IMR-90 (cell line): ENCODE results near the gene PEAK1. TPM values are rescaled to one million over a fixed set of nuclear protein-coding genes. Genes with fewer than 3 reads are reported as not detected.

ENCODE experiments used
- ATAC-seq: fragments of 200-7000 bp; cut with Tn5 transposase; 2 replicates; pipeline ENCODE4 v1.9.1; 2020; ENCODE audit warnings: low read depth, mild to moderate bottlenecking, moderate library complexity
- BruUV-seq: library from RNA; stranded (reverse); fragments of 400-500 nt; replicated peaks from 2 replicates; lab custom pipeline; 2021; lab: Mats Ljungman, UMichigan
- CTCF ChIA-PET: fragments of 300-600 bp; formaldehyde crosslinking; extraction: SDS; loops from one replicate; lab custom pipeline; 2021; ENCODE audit warnings: antibody characterized with exemption; lab: Yijun Ruan, JAX
- POLR2A ChIA-PET: fragments of 300-600 bp; sonication (Branson Sonifier 250); formaldehyde crosslinking; loops from one replicate; lab custom pipeline; 2022; ENCODE audit warnings: antibody characterized with exemption; ENCODE audit not compliant: unreplicated experiment; lab: Charles Lee
- DNase-seq: peaks from one replicate; pipeline ENCODE4 v3.0.0; 2013
- H2AFZ ChIP-seq: replicated peaks from 2 replicates; pipeline ENCODE3; 2013; ENCODE audit warnings: low read length, mild to moderate bottlenecking; ENCODE audit not compliant: poor library complexity
- H2AK5ac ChIP-seq: 2 replicates; pipeline ENCODE4 v1.6.1; 2013; ENCODE audit warnings: low read depth, low read length, inconsistent platforms
- H2AK9ac ChIP-seq: replicated peaks from 2 replicates; pipeline ENCODE3; 2013; ENCODE audit warnings: mild to moderate bottlenecking, low read depth, low read length, moderate library complexity; ENCODE audit not compliant: poor library complexity
- H2BK120ac ChIP-seq: 2 replicates; pipeline ENCODE4 v1.6.1; 2013; ENCODE audit warnings: low read depth, low read length, inconsistent platforms
- H2BK15ac ChIP-seq: 3 replicates; pipeline ENCODE4 v1.6.1; 2013; ENCODE audit warnings: low read depth, low read length, inconsistent platforms
- H2BK20ac ChIP-seq: 2 replicates; pipeline ENCODE4 v1.6.1; 2013; ENCODE audit warnings: low read depth, mild to moderate bottlenecking, inconsistent platforms, low read length, moderate library complexity
- H2BK5ac ChIP-seq: 2 replicates; pipeline ENCODE4 v1.6.1; 2013; ENCODE audit warnings: mild to moderate bottlenecking, low read depth, low read length, inconsistent platforms; ENCODE audit not compliant: poor library complexity, severe bottlenecking
- H3K14ac ChIP-seq: replicated peaks from 2 replicates; pipeline ENCODE4 v1.6.1; 2013; ENCODE audit warnings: low read depth, low read length, inconsistent platforms
- H3K18ac ChIP-seq: 2 replicates; pipeline ENCODE4 v1.6.1; 2013; ENCODE audit warnings: low read depth, low read length, control low read depth
- H3K23ac ChIP-seq: 2 replicates; pipeline ENCODE4 v1.6.1; 2013; ENCODE audit warnings: low read depth, low read length, inconsistent platforms
- H3K27ac ChIP-seq: 2 replicates; pipeline ENCODE4 v1.5.1; 2013; ENCODE audit warnings: mild to moderate bottlenecking, control low read depth, low read length; ENCODE audit not compliant: insufficient read depth
- H3K27me3 ChIP-seq: 2 replicates; pipeline ENCODE4 v1.6.1; 2013; ENCODE audit warnings: low read length; ENCODE audit not compliant: control insufficient read depth, insufficient read depth
- H3K36me3 ChIP-seq: 2 replicates; pipeline ENCODE4 v1.6.1; 2013; ENCODE audit warnings: low read length, mixed read lengths; ENCODE audit not compliant: control insufficient read depth, insufficient read depth
- H3K4ac ChIP-seq: 2 replicates; pipeline ENCODE4 v1.6.1; 2013; ENCODE audit warnings: low read depth, low read length, inconsistent platforms
- H3K4me1 ChIP-seq: 2 replicates; pipeline ENCODE4 v1.6.1; 2013; ENCODE audit warnings: low read length, mixed read lengths; ENCODE audit not compliant: control insufficient read depth, insufficient read depth
- H3K4me2 ChIP-seq: 2 replicates; pipeline ENCODE4 v1.6.1; 2013; ENCODE audit warnings: low read depth, mild to moderate bottlenecking, control low read depth, low read length, moderate library complexity
- H3K4me3 ChIP-seq: 2 replicates; pipeline ENCODE4 v1.5.1; 2013; ENCODE audit warnings: low read depth, mild to moderate bottlenecking, control low read depth, low read length, moderate library complexity; ENCODE audit not compliant: insufficient read depth
- H3K56ac ChIP-seq: 2 replicates; pipeline ENCODE4 v1.6.1; 2013; ENCODE audit warnings: low read length, inconsistent platforms; ENCODE audit not compliant: insufficient read depth; ENCODE audit errors: extremely low read depth
- H3K79me1 ChIP-seq, 2 experiments: 2 replicates each; pipeline ENCODE4 v1.6.1; 2013; ENCODE audit warnings: low read length in 2 of 2, inconsistent platforms in 1 of 2, low read depth in 1 of 2
- H3K9ac ChIP-seq: 2 replicates; pipeline ENCODE4 v1.6.1; 2013; ENCODE audit warnings: low read depth, low read length, control low read depth
- H3K9me1 ChIP-seq: 2 replicates; pipeline ENCODE4 v1.6.1; 2013; ENCODE audit warnings: low read length, inconsistent platforms; ENCODE audit not compliant: insufficient read depth
- H3K9me3 ChIP-seq: 2 replicates; pipeline ENCODE4 v1.6.1; 2013; ENCODE audit warnings: low read length; ENCODE audit not compliant: control insufficient read depth, insufficient read depth
- H4K20me1 ChIP-seq: 2 replicates; pipeline ENCODE4 v1.6.1; 2013; ENCODE audit warnings: low read length, inconsistent platforms; ENCODE audit not compliant: insufficient read depth
- H4K5ac ChIP-seq: 2 replicates; pipeline ENCODE4 v1.6.1; 2013; ENCODE audit warnings: mild to moderate bottlenecking, low read depth, low read length, control low read depth
- H4K8ac ChIP-seq, 2 experiments: 2 replicates each; pipeline ENCODE4 v1.6.1; 2013; ENCODE audit warnings: low read depth in 2 of 2, low read length in 2 of 2, control low read depth in 1 of 2, inconsistent platforms in 1 of 2
- H4K91ac ChIP-seq: 2 replicates; pipeline ENCODE4 v1.6.1; 2013; ENCODE audit warnings: low read depth, low read length, inconsistent platforms; ENCODE audit not compliant: insufficient read depth
- BHLHE40 ChIP-seq: fragments of 150-350 bp; IDR thresholded peaks from 2 replicates; pipeline ENCODE4 v1.6.1; 2016; ENCODE audit warnings: mild to moderate bottlenecking, low read depth, low read length
- CEBPB ChIP-seq: IDR thresholded peaks from 2 replicates; pipeline ENCODE4 v1.6.1; 2012; ENCODE audit warnings: low read depth, low read length, improper control_type of control experiment
- CHD1 ChIP-seq: IDR thresholded peaks from 2 replicates; pipeline ENCODE4 v1.6.1; 2012; ENCODE audit warnings: low read depth, low read length, improper control_type of control experiment
- FOS ChIP-seq: fragments of 150-350 bp; IDR thresholded peaks from 2 replicates; pipeline ENCODE4 v1.6.1; 2016; ENCODE audit warnings: low read depth, low read length
- MAFK ChIP-seq: IDR thresholded peaks from 2 replicates; pipeline ENCODE4 v1.6.1; 2012; ENCODE audit warnings: low read depth, low read length, improper control_type of control experiment
- MAZ ChIP-seq: IDR thresholded peaks from 2 replicates; pipeline ENCODE4 v1.6.1; 2012; ENCODE audit warnings: low read depth, mild to moderate bottlenecking, low read length, improper control_type of control experiment, moderate library complexity, borderline replicate concordance
- MXI1 ChIP-seq: IDR thresholded peaks from 2 replicates; pipeline ENCODE4 v1.6.1; 2012; ENCODE audit warnings: low read depth, mild to moderate bottlenecking, low read length, moderate library complexity, borderline replicate concordance
- NFE2L2 ChIP-seq: fragments of 150-350 bp; IDR thresholded peaks from 2 replicates; pipeline ENCODE4 v1.6.1; 2016; ENCODE audit warnings: low read depth, mild to moderate bottlenecking, low read length
- POLR2A ChIP-seq: IDR thresholded peaks from 2 replicates; pipeline ENCODE4 v1.6.1; 2012; ENCODE audit warnings: mild to moderate bottlenecking, low read depth, low read length
- RAD21 ChIP-seq: IDR thresholded peaks from 2 replicates; pipeline ENCODE4 v1.6.1; 2012; ENCODE audit warnings: low read length, improper control_type of control experiment
- RCOR1 ChIP-seq: IDR thresholded peaks from 2 replicates; pipeline ENCODE4 v1.6.1; 2012; ENCODE audit warnings: mild to moderate bottlenecking, low read length, improper control_type of control experiment; ENCODE audit not compliant: insufficient replicate concordance
- RFX5 ChIP-seq: IDR thresholded peaks from 2 replicates; pipeline ENCODE4 v1.8.0; 2012; ENCODE audit warnings: low read depth, mild to moderate bottlenecking, low read length, moderate library complexity
- SMC3 ChIP-seq: fragments of 150-350 bp; IDR thresholded peaks from 2 replicates; pipeline ENCODE4 v1.6.1; 2016; ENCODE audit warnings: low read depth, mild to moderate bottlenecking, antibody characterized with exemption, low read length, moderate library complexity
- USF2 ChIP-seq: fragments of 150-350 bp; IDR thresholded peaks from 2 replicates; pipeline ENCODE4 v1.6.1; 2017; ENCODE audit warnings: mild to moderate bottlenecking, antibody characterized with exemption, low read length, low read depth
- WGBS, 2 experiments: methylation state at CpG; one replicate each; pipeline versions ENCODE4 v1.1.5 to v1.1.7; 2013; ENCODE audit warnings: missing lambda C conversion rate in 2 of 2; ENCODE audit not compliant: insufficient read length in 1 of 2; ENCODE audit errors: extremely low coverage in 2 of 2; 5-methylcytosine and 5-hydroxymethylcytosine counted together
- dilution Hi-C: fragments of 300-500 bp; cut with HindIII; formaldehyde crosslinking; loops from one replicate; pipeline ENCODE4 v1.14.3; 2018; ENCODE audit warnings: low sequenced_read_pairs; ENCODE audit not compliant: unreplicated experiment
- in situ Hi-C: fragments of 300-500 bp; cut with MboI; formaldehyde crosslinking; loops from 3 replicates; pipeline ENCODE4 v1.14.3; 2019; ENCODE audit warnings: low sequenced_read_pairs, inconsistent platforms, mixed read lengths
- intact Hi-C: fragments of 100-400 bp; cut with micrococcal nuclease; formaldehyde crosslinking; loops from 2 replicates; pipeline ENCODE4 v1.10.0; 2022
- polyA plus RNA-seq, 3 experiments: library from polyadenylated mRNA; depleted of rRNA; stranded (reverse); fragments of >200 nt; gene quantifications; 2 replicates each; pipeline ENCODE4 v1.2.3, GENCODE V29; 2012; ENCODE audit warnings: low replicate concordance in 1 of 3
- total RNA-seq: library from RNA; depleted of rRNA; stranded (reverse); fragments of >200 nt; gene quantifications from 2 replicates; pipeline ENCODE4 v1.2.3, GENCODE V29; 2012
- TF ChIP-seq, protein P1 (sequence below): fragments of 150-350 bp; IDR thresholded peaks from 2 replicates; pipeline ENCODE4 v1.6.1; 2016; ENCODE audit warnings: low read depth, mild to moderate bottlenecking, low read length, moderate library complexity, borderline replicate concordance
- TF ChIP-seq, protein P2 (sequence below): conservative IDR thresholded peaks from 2 replicates; pipeline ENCODE4 v1.5.1; 2012; ENCODE audit warnings: mild to moderate bottlenecking, low read depth, low read length, improper control_type of control experiment

Gene PEAK1
- total and polyA plus RNA-seq, 2 of the 4 experiments (the other 2 are of a cell fraction): 21.5 to 43.9 TPM

GRCh38 chr15:77091097-77091496 lies 328.8 kb downstream of the PEAK1 start:
- CTCF ChIA-PET: no interaction called here
- no peak overlapping the region for H2BK15ac ChIP-seq
- no peaks in the 10 kb centered on the region for H4K20me1 ChIP-seq
- H3K9me3 ChIP-seq: no peaks in the 10 kb centered on the region
- H3K4me2 ChIP-seq: no peak overlapping the region
- no peak overlapping the region for H2BK5ac ChIP-seq
- no peak overlapping the region for H2BK120ac ChIP-seq
- H3K27ac ChIP-seq: no peak overlapping the region
- H3K27me3 ChIP-seq: no peaks in the 10 kb centered on the region
- no peak overlapping the region for H3K9ac ChIP-seq
- H3K4me1 ChIP-seq: no peaks in the 10 kb centered on the region
- no peak for TF ChIP-seq FOS
- no peak for TF ChIP-seq USF2
- no peak for TF ChIP-seq CHD1
- TF ChIP-seq BHLHE40: no peak
- no peak for TF ChIP-seq RFX5
- TF ChIP-seq POLR2A: no peak
- TF ChIP-seq, protein P1, sequence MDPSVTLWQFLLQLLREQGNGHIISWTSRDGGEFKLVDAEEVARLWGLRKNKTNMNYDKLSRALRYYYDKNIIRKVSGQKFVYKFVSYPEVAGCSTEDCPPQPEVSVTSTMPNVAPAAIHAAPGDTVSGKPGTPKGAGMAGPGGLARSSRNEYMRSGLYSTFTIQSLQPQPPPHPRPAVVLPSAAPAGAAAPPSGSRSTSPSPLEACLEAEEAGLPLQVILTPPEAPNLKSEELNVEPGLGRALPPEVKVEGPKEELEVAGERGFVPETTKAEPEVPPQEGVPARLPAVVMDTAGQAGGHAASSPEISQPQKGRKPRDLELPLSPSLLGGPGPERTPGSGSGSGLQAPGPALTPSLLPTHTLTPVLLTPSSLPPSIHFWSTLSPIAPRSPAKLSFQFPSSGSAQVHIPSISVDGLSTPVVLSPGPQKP: no peak
- TF ChIP-seq CEBPB: no peak
- TF ChIP-seq NFE2L2: no peak
- TF ChIP-seq, protein P2, sequence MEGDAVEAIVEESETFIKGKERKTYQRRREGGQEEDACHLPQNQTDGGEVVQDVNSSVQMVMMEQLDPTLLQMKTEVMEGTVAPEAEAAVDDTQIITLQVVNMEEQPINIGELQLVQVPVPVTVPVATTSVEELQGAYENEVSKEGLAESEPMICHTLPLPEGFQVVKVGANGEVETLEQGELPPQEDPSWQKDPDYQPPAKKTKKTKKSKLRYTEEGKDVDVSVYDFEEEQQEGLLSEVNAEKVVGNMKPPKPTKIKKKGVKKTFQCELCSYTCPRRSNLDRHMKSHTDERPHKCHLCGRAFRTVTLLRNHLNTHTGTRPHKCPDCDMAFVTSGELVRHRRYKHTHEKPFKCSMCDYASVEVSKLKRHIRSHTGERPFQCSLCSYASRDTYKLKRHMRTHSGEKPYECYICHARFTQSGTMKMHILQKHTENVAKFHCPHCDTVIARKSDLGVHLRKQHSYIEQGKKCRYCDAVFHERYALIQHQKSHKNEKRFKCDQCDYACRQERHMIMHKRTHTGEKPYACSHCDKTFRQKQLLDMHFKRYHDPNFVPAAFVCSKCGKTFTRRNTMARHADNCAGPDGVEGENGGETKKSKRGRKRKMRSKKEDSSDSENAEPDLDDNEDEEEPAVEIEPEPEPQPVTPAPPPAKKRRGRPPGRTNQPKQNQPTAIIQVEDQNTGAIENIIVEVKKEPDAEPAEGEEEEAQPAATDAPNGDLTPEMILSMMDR: no peak
- no peak for TF ChIP-seq SMC3
- TF ChIP-seq MAFK: no peak
- TF ChIP-seq MXI1: no peak
- TF ChIP-seq MAZ: no peak
- no peak for TF ChIP-seq RAD21
- no peak for TF ChIP-seq RCOR1
- no peak overlapping the region for H3K4me3 ChIP-seq
- no peak overlapping the region for H3K56ac ChIP-seq
- no peaks in the 10 kb centered on the region for H3K79me1 ChIP-seq
- H4K91ac ChIP-seq: no peak overlapping the region
- no peaks in the 10 kb centered on the region for H3K9me1 ChIP-seq
- intact Hi-C loops: no loop called here
- dilution Hi-C loops: no loop called here
- no TSS peak for BruUV-seq
- no peak overlapping the region for H4K5ac ChIP-seq
- ATAC-seq: no peak
- no peaks in the 10 kb centered on the region for H3K36me3 ChIP-seq
- H2AFZ ChIP-seq: no peak overlapping the region
- no peak overlapping the region for H3K18ac ChIP-seq
- no peak overlapping the region for H2BK20ac ChIP-seq
- WGBS, 2 experiments: no CpG with 5 or more reads among the region's 2 CpGs
- POLR2A ChIA-PET: no interaction called here
- H2AK9ac ChIP-seq: no peak overlapping the region
- no peak overlapping the region for H3K4ac ChIP-seq
- no peak overlapping the region for H2AK5ac ChIP-seq
- no peak overlapping the region for H3K23ac ChIP-seq
- no peak for DNase-seq
- in situ Hi-C loops: no loop called here
- no peak overlapping the region for H3K14ac ChIP-seq
- H4K8ac ChIP-seq: no peak overlapping the region
